Smooth muscle cell (in vitro differentiated cells): ENCODE data around the gene ERCC3. TPM values are rescaled to one million over a fixed set of nuclear protein-coding genes. Genes with fewer than 3 reads are reported as not detected.
A peak's percentile ranks its signal among the peaks of the same experiment; 100 is the strongest.

Experiments used
- DNase-seq: peaks from one replicate; lab custom pipeline; 2025; ENCODE audit not compliant: unreplicated experiment; lab: John Stamatoyannopoulos, UW
- H2AFZ ChIP-seq: fragments of 200-600 bp; sonication (generic); 2 replicates; pipeline ENCODE4 v1.6.0; 2016; ENCODE audit warnings: antibody characterized with exemption, low read depth, mild to moderate bottlenecking
- H3F3A ChIP-seq: fragments of 200-600 bp; sonication (generic); 2 replicates; pipeline ENCODE4 v1.6.0; 2017; ENCODE audit warnings: antibody characterized with exemption, low read depth
- H3K27ac ChIP-seq: fragments of 200-600 bp; sonication (generic); 2 replicates; pipeline ENCODE4 v1.5.1; 2016; ENCODE audit warnings: low read depth, mild to moderate bottlenecking
- H3K27me3 ChIP-seq: fragments of 200-600 bp; sonication (generic); 2 replicates; pipeline ENCODE4 v1.6.1; 2016; ENCODE audit warnings: low read depth, mild to moderate bottlenecking
- H3K36me3 ChIP-seq: fragments of 200-600 bp; sonication (generic); 2 replicates; pipeline ENCODE4 v1.5.1; 2016; ENCODE audit warnings: low read depth
- H3K4me1 ChIP-seq: fragments of 200-600 bp; sonication (generic); 2 replicates; pipeline ENCODE4 v1.5.1; 2016; ENCODE audit warnings: low read depth
- H3K4me2 ChIP-seq: fragments of 200-600 bp; sonication (generic); 2 replicates; pipeline ENCODE4 v1.6.0; 2016; ENCODE audit warnings: mild to moderate bottlenecking
- H3K4me3 ChIP-seq: fragments of 200-600 bp; sonication (generic); 2 replicates; pipeline ENCODE4 v1.5.1; 2016; ENCODE audit warnings: mild to moderate bottlenecking
- H3K79me2 ChIP-seq: fragments of 200-600 bp; sonication (generic); 2 replicates; pipeline ENCODE4 v1.6.0; 2016; ENCODE audit warnings: low read depth, mild to moderate bottlenecking
- H3K9ac ChIP-seq: fragments of 200-600 bp; sonication (generic); 2 replicates; pipeline ENCODE4 v1.6.0; 2016; ENCODE audit warnings: low read depth
- H3K9me3 ChIP-seq: fragments of 200-600 bp; sonication (generic); replicated peaks from 2 replicates; pipeline ENCODE4 v1.5.1; 2016; ENCODE audit warnings: low read depth
- H4K20me1 ChIP-seq: fragments of 200-600 bp; sonication (generic); 2 replicates; pipeline ENCODE4 v1.6.0; 2016; ENCODE audit warnings: low read depth
- CTCF ChIP-seq: fragments of 200-600 bp; sonication (generic); IDR thresholded peaks from 2 replicates; pipeline ENCODE4 v1.5.1; 2017; ENCODE audit warnings: borderline replicate concordance, mild to moderate bottlenecking, antibody characterized with exemption; ENCODE audit not compliant: insufficient read depth, poor library complexity, severe bottlenecking
- WGBS: methylation state at CpG from one replicate; pipeline ENCODE4 v1.1.7; 2016; ENCODE audit warnings: low lambda C conversion rate; 5-methylcytosine and 5-hydroxymethylcytosine counted together
- polyA plus RNA-seq: library from polyadenylated mRNA; unstranded; fragments of >200 nt; fragmentation: Nextera tagmentation; extraction: Ambion mirVana; gene quantifications from 2 replicates; pipeline ENCODE4 v1.2.1, GENCODE V29; 2016
- total RNA-seq: library from RNA; depleted of rRNA; stranded (reverse); fragments of >200 nt; gene quantifications from 2 replicates; pipeline ENCODE4 v1.2.3, GENCODE V29; 2014

Gene ERCC3
- total and polyA plus RNA-seq, 2 experiments from 2014 or later: 30.9 to 44.3 TPM

- no peaks in the 10 kb centered on the region for H3K79me2 ChIP-seq
- no peak for DNase-seq
- peak overlapping the region; percentile 92 for H3K4me3 ChIP-seq
- peak overlapping the region; percentile 91 for H3K4me2 ChIP-seq
- peak overlapping the region; percentile 60 for H3K9ac ChIP-seq
- no peaks in the 10 kb centered on the region for H4K20me1 ChIP-seq
- no peaks in the 10 kb centered on the region for H3K27me3 ChIP-seq
- no peak for TF ChIP-seq CTCF
- H2AFZ ChIP-seq: peak overlapping the region; percentile 92
- no peaks in the 10 kb centered on the region for H3K9me3 ChIP-seq
- WGBS: 25% methylated on average over 31 of the region's 31 CpGs
- H3F3A ChIP-seq: peaks cover 11% of the 10 kb centered on the region
- peaks cover 22% of the 10 kb centered on the region for H3K4me1 ChIP-seq
- H3K36me3 ChIP-seq: no peaks in the 10 kb centered on the region
- peak overlapping the region; percentile 46 for H3K27ac ChIP-seq
Observed at GRCh38 chr2:127220768-127221527, 73.0 kb downstream of the ERCC3 start.

GRCh38 chr2:127220102-127220767, 73.7 kb downstream of the ERCC3 start, which contains the start of gene CYP27C1:
TSS of gene CYP27C1 (minus strand) at chr2:127220299. CDS start at chr2:127220270, 29 bp downstream.
- H2AFZ ChIP-seq: peak within 1 kb of the TSS; percentile 95
- peak within 1 kb of the TSS; percentile 81 for H3K9ac ChIP-seq
- H3F3A ChIP-seq: peaks cover 5% of the 10 kb centered on the region
- no peaks in the 10 kb centered on the region for H3K9me3 ChIP-seq
- H3K79me2 ChIP-seq: no peaks in the 10 kb centered on the region
- no peaks in the 10 kb centered on the region for H3K36me3 ChIP-seq
- peak within 1 kb of the TSS; percentile 91 for H3K4me2 ChIP-seq
- H3K4me3 ChIP-seq: peak within 1 kb of the TSS; percentile 92
- H4K20me1 ChIP-seq: no peaks in the 10 kb centered on the region
- TF ChIP-seq CTCF: no peak
- H3K27me3 ChIP-seq: no peaks in the 10 kb centered on the region
- whole genome bisulfite sequencing: under 1% methylated on average over 24 of the region's 43 CpGs
- H3K4me1 ChIP-seq: peaks cover 19% of the 10 kb centered on the region
- H3K27ac ChIP-seq: peak within 1 kb of the TSS; percentile 46
- no peak for DNase-seq

GRCh38 chr2:127219171-127220070, 74.5 kb downstream of the ERCC3 start:
- peaks cover 12% of the 10 kb centered on the region for H3K4me1 ChIP-seq
- TF ChIP-seq CTCF: no peak
- no peaks in the 10 kb centered on the region for H3F3A ChIP-seq
- no peaks in the 10 kb centered on the region for H3K9me3 ChIP-seq
- DNase-seq: no peak
- no peaks in the 10 kb centered on the region for H4K20me1 ChIP-seq
- H3K27ac ChIP-seq: peak overlapping the region; percentile 42
- peak overlapping the region; percentile 81 for H3K9ac ChIP-seq
- peak overlapping the region; percentile 92 for H3K4me3 ChIP-seq
- H3K36me3 ChIP-seq: no peaks in the 10 kb centered on the region
- peak overlapping the region; percentile 95 for H2AFZ ChIP-seq
- peak overlapping the region; percentile 91 for H3K4me2 ChIP-seq
- under 1% methylated on average over 24 of the region's 71 CpGs for WGBS
- no peaks in the 10 kb centered on the region for H3K27me3 ChIP-seq
- H3K79me2 ChIP-seq: no peaks in the 10 kb centered on the region
